Measurements from ENCODE around the gene WWOX. TPM values are rescaled to one million over a fixed set of nuclear protein-coding genes. Genes with fewer than 3 reads are reported as not detected.

The WWOX gene
- total RNA-seq, 6 donors from 2014 or later: 18.7 to 167 (median 31.0) TPM

DNA sequence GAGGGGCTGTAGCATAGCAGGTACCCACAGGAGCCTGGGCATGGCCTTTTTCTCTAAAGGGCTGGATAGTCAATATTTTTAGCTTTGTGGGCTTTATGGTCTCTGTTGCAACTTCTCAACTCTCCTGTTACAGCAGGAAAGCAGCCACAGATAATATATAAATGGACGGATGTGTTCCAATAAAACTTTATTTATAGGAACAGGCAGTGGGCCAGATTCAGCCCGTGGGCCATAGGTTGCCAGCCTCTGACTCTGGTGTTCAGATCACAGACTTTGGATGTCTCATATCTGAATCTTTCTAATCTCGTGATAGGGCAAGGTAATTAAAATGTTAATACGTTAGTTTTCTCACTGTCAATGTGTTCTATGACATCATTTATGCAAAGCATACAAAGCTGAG lies 136.4 kb downstream of the WWOX start:
- peaks cover 0 to 7% (median 0%) of the 10 kb centered on the region in 4 donors for H3K4me1 ChIP-seq
- no peak for ATAC-seq (ENCODE audit: low FRiP score in 2 of 2)
- TF ChIP-seq, protein P1, sequence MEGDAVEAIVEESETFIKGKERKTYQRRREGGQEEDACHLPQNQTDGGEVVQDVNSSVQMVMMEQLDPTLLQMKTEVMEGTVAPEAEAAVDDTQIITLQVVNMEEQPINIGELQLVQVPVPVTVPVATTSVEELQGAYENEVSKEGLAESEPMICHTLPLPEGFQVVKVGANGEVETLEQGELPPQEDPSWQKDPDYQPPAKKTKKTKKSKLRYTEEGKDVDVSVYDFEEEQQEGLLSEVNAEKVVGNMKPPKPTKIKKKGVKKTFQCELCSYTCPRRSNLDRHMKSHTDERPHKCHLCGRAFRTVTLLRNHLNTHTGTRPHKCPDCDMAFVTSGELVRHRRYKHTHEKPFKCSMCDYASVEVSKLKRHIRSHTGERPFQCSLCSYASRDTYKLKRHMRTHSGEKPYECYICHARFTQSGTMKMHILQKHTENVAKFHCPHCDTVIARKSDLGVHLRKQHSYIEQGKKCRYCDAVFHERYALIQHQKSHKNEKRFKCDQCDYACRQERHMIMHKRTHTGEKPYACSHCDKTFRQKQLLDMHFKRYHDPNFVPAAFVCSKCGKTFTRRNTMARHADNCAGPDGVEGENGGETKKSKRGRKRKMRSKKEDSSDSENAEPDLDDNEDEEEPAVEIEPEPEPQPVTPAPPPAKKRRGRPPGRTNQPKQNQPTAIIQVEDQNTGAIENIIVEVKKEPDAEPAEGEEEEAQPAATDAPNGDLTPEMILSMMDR (IDR thresholded peaks at IDR 0.05): no peak
- TF ChIP-seq POLR2AphosphoS5 (IDR thresholded peaks at IDR 0.05) (no peak), POLR2A (IDR thresholded peaks at IDR 0.05) (no peak), EP300 (IDR thresholded peaks at IDR 0.05) (no peak)
- H3K36me3 ChIP-seq: no peaks in the 10 kb centered on the region
- no peaks in the 10 kb centered on the region for H3K9me3 ChIP-seq
- H3K4me3 ChIP-seq: no peak overlapping the region
- H3K27ac ChIP-seq: no peak overlapping the region
- WGBS, 2 donors: 78 to 95% methylated on average over 4 of the region's 4 CpGs
- H3K27me3 ChIP-seq: no peaks in the 10 kb centered on the region
- DNase-seq: no peak

DNA sequence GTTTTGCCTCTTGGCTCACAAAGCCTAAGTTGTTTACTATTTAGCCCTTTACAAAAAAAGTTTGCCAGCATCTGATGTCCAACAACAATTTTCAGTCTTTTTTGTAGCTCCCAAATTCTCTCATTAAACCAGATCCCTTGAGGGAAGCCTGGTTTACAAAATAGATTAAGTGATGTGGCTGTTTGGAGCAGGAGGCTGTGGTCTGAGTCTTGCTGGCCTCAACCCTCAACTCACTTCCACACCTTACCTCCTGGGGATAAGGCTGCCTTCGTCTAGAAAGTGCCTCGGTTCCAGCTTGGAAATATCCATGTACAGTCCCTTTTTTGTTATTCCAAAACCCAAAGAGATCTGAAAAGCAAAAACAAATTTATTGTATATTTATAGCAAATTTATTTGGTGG lies 138.4 kb downstream of the WWOX start:
- Histone ChIP-seq H3K27me3 (no peaks in the 10 kb centered on the region), H3K36me3 (no peaks in the 10 kb centered on the region), H3K4me3 (no peak overlapping the region), H3K27ac (no peak overlapping the region), H3K9me3 (no peaks in the 10 kb centered on the region), H3K4me1 (peaks cover 0 to 7% (median 3%) of the 10 kb centered on the region in 4 donors)
- no peak for DNase-seq
- TF ChIP-seq POLR2AphosphoS5 (IDR thresholded peaks at IDR 0.05): no peak
- TF ChIP-seq, protein P1 (IDR thresholded peaks at IDR 0.05): no peak
- 68 to 85% methylated on average over 2 of the region's 2 CpGs for WGBS, 2 donors
- ATAC-seq (ENCODE audit: low FRiP score in 2 of 2): no peak

DNA sequence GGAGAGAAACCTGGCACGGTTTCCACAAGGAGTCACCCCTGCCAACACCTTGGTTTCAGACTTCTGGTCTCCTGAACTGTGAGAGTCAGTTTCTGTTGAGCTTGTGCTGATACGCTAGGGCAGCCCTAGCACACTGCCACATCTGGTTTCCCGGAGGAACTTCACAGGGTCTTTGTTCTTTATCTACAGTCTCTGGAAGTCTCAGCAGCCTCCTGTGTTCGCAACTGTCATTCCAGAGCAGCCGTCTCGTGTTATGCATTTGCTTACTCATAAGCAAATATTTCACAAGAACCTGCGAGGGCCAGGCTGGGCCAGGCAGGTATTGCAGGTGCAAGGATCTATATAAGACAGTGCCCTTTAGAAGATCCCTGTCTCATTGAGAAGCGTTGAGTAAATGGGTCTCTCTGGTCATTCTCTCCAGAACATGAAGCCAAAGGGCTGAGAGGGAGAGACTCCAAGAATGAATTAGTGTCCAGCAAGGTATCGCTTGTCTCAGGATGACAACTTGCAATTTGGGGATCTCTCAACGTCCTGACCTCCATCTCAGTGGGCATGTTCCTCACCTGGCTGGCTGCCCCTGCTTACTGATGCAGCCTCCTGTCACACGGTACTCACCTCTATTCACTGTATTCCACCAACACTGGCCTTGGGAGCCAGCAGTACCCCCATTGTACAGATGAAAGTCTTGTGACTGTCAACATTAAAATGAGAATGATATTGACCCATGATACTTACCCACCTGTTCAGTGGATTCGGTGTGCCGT lies 141.2 kb downstream of the WWOX start:
- H3K4me1 ChIP-seq: peaks cover 0 to 3% (median 2%) of the 10 kb centered on the region in 4 donors
- 80 to 83% methylated on average over 13 of the region's 13 CpGs for WGBS, 2 donors
- no peak overlapping the region for H3K4me3 ChIP-seq
- no peaks in the 10 kb centered on the region for H3K9me3 ChIP-seq
- H3K27me3 ChIP-seq: no peaks in the 10 kb centered on the region
- ATAC-seq (ENCODE audit: low FRiP score in 2 of 2) (peak; percentile 31 to 54), DNase-seq (peak in 1 of 2 donors; percentile 55)
- no peak overlapping the region for H3K27ac ChIP-seq
- H3K36me3 ChIP-seq: no peaks in the 10 kb centered on the region
- TF ChIP-seq EP300 (IDR thresholded peaks at IDR 0.05) (no peak), POLR2AphosphoS5 (IDR thresholded peaks at IDR 0.05) (no peak), POLR2A (IDR thresholded peaks at IDR 0.05) (no peak)

DNA sequence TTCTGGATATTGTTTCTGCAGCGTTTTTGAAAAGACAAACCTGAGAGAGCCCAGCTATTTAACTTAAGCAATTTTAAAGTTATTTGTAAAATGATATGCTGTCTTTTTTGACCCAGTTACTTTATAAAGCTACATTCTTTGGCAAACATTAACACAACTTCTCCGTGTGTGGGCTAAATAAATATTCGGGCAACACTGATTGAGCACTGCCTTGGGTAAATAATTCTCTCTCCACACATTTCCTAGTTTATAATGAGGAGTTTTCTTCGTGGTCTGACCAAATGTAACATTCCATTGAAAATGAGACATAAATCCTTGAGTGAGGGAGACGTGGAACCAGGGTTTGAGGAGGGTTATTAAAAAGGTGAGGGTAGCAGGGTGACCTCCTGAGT lies 142.8 kb downstream of the WWOX start:
- TF ChIP-seq, protein P1 (IDR thresholded peaks at IDR 0.05): no peak
- TF ChIP-seq POLR2AphosphoS5 (IDR thresholded peaks at IDR 0.05): no peak
- no peak for TF ChIP-seq EP300 (IDR thresholded peaks at IDR 0.05)
- TF ChIP-seq POLR2A (IDR thresholded peaks at IDR 0.05): no peak
- no peaks in the 10 kb centered on the region for H3K9me3 ChIP-seq
- 48 to 57% methylated on average over 5 of the region's 5 CpGs for WGBS, 2 donors
- DNase-seq (no peak), ATAC-seq (ENCODE audit: low FRiP score in 2 of 2) (no peak)
- H3K4me3 ChIP-seq: no peak overlapping the region
- H3K27me3 ChIP-seq: no peaks in the 10 kb centered on the region
- no peak overlapping the region for H3K27ac ChIP-seq
- H3K36me3 ChIP-seq: no peaks in the 10 kb centered on the region
- peaks cover 0 to 3% (median 2%) of the 10 kb centered on the region in 4 donors for H3K4me1 ChIP-seq

DNA sequence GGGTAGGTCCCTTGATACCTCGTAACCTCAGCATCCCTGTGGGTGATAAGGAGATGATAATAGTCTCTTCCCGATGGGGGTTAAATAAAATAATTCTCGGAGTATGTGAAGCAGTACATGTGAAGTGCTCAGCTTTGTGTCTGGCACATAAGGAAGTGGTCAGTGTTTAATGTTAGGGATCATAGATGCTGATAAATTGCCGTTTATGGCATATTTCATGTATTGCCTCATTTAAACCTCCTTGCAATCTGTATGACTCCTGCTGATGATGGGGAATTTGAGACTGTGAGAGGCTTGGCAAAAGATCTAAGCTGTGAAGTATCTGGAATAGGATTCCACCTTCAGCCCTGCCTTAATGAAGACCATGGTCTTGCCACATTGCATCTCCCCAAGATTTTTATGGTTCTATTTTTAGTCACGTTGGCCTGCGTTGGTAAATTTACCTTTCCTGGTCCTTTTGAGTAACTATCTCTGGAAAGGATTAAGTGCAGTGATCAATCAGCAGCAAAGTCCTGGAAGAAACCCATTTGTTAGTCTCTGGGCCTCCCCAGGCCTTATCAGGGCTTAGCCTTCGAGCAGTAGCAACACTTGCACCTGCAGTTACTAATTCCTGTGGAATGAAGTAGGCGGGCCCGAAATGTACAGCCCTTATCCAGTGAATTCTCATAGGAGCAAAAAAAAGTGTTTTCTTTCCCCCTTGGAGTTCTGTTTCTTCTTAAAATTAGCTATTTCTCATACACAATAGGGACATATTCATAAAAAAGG lies 144.9 kb downstream of the WWOX start:
- Histone ChIP-seq H3K9me3 (no peaks in the 10 kb centered on the region), H3K4me1 (peaks cover 0 to 3% (median 2%) of the 10 kb centered on the region in 4 donors), H3K27ac (no peak overlapping the region), H3K27me3 (no peaks in the 10 kb centered on the region), H3K4me3 (no peak overlapping the region), H3K36me3 (no peaks in the 10 kb centered on the region)
- no peak for DNase-seq
- TF ChIP-seq, protein P1 (IDR thresholded peaks at IDR 0.05): no peak
- TF ChIP-seq EP300 (IDR thresholded peaks at IDR 0.05) (no peak), POLR2A (IDR thresholded peaks at IDR 0.05) (no peak), POLR2AphosphoS5 (IDR thresholded peaks at IDR 0.05) (no peak)
- 82 to 87% methylated on average over 9 of the region's 9 CpGs for WGBS, 2 donors
- no peak for ATAC-seq (ENCODE audit: low FRiP score in 2 of 2)
